ENCODE measurements around the gene ATAD2B. TPM values are rescaled to one million over a fixed set of nuclear protein-coding genes. Genes with fewer than 3 reads are reported as not detected.

Gene ATAD2B
- total and polyA plus RNA-seq, 4 donors, result 4.1 to 77.3 (median 17.0) TPM

DNA sequence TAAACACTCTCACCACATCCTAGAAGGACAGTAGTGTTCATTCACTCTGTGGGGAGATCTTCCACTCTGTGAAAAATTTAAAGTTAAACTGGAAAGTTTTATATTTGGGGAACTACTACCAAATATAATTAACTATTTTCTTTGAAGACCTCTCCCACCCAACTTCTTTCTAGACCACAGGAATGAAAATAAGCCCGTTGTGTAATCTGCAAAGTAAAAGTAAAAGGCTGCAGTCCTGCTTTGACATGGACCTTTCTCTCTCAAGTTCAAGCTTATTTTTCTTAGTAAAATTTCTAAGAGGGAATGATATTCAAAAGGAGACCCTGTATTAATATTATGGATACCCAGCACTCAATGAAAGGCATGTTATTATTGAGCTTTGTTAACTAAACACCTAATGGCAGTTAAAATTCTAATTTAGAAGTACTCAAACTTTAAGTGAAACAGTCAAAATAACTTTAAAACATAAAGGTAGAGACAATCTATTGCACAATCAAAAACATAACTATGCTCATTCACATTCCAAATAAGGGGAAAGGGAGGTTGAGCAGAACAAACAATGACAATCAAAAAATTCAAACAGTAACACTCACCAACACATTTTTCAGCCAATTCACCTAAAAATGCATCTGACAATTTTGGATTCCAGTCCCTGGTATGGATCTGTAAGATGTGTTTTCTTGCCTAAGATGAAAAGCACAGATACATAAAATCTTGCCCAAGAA is 98.5 kb downstream of the ATAD2B start:
- Histone ChIP-seq H3K4me3 (no peak overlapping the region), H3K9ac (ENCODE audit: insufficient read depth in 1 of 2, low read length in 2 of 2) (no peak overlapping the region), H3K4me1 (ENCODE audit: control insufficient read depth in 5 of 5, insufficient read depth in 5 of 5, low read length in 5 of 5) (no peaks in the 10 kb centered on the region), H3K9me3 (ENCODE audit: control insufficient read depth in 4 of 4, insufficient read depth in 3 of 4, low read length in 3 of 4) (no peaks in the 10 kb centered on the region), H3K27me3 (ENCODE audit: control insufficient read depth in 3 of 3, insufficient read depth in 3 of 3, low read length in 2 of 3) (no peaks in the 10 kb centered on the region), H3K27ac (ENCODE audit: low read depth in 1 of 2, low read length in 1 of 2) (no peak overlapping the region), H3K36me3 (ENCODE audit: control insufficient read depth in 4 of 4, insufficient read depth in 4 of 4, low read length in 4 of 4) (peaks cover 0 to 2% (median under 1%) of the 10 kb centered on the region in 4 donors)
- DNase-seq (no peak), ATAC-seq (ENCODE audit: insufficient read depth, low FRiP score) (no peak)
- TF ChIP-seq, protein P1, sequence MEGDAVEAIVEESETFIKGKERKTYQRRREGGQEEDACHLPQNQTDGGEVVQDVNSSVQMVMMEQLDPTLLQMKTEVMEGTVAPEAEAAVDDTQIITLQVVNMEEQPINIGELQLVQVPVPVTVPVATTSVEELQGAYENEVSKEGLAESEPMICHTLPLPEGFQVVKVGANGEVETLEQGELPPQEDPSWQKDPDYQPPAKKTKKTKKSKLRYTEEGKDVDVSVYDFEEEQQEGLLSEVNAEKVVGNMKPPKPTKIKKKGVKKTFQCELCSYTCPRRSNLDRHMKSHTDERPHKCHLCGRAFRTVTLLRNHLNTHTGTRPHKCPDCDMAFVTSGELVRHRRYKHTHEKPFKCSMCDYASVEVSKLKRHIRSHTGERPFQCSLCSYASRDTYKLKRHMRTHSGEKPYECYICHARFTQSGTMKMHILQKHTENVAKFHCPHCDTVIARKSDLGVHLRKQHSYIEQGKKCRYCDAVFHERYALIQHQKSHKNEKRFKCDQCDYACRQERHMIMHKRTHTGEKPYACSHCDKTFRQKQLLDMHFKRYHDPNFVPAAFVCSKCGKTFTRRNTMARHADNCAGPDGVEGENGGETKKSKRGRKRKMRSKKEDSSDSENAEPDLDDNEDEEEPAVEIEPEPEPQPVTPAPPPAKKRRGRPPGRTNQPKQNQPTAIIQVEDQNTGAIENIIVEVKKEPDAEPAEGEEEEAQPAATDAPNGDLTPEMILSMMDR (IDR thresholded peaks at IDR 0.05; ENCODE audit: control extremely low read depth, extremely low read depth), result no peak
- 62 to 71% methylated on average over 1 of the region's 1 CpG for WGBS, 2 donors

DNA sequence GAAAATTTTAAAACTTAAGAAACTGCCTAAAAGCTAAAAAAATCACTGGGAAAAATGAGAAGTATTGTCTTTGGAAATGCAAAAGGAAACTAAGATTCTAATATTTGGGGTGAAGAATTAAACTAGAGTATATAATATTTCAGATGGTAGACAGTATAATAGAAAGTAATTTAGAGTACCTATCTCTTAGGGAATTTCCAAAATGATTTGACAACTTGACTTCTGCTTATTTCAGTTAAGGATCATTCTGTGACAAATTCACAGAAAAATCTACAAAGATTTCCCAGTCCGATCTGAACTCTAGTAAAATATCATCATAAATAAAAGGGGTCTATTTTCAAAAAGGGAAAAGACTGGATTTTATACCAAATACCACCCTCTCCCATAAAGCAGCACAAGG is 99.6 kb downstream of the ATAD2B start:
- TF ChIP-seq, protein P1 (IDR thresholded peaks at IDR 0.05; ENCODE audit: control extremely low read depth, extremely low read depth), result no peak
- WGBS, 2 donors, result 98 to 100% methylated on average over 1 of the region's 1 CpG
- ATAC-seq (ENCODE audit: insufficient read depth, low FRiP score), result no peak

DNA sequence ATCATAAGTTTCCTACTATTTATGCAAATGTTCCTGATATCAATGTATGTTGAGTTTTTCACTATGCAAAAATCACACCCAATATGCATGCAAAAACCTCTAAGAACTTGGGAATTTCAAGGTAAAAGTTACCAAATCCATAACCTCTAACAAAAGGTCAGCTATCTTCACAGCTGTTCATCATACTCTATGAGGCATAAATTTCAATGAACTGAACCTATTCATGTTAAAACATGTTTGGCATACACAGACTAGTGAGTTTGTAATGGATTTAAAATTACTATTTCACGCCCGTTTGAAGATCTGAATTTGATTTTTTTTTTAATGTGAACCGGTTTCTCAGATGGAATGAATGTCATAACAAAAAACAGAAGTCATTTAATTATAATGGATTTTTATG is 100.2 kb downstream of the ATAD2B start:
- Histone ChIP-seq H3K9ac (ENCODE audit: insufficient read depth in 1 of 2, low read length in 2 of 2) (no peak overlapping the region), H3K4me1 (ENCODE audit: control insufficient read depth in 5 of 5, insufficient read depth in 5 of 5, low read length in 5 of 5) (no peaks in the 10 kb centered on the region), H3K4me3 (no peak overlapping the region), H3K9me3 (ENCODE audit: control insufficient read depth in 4 of 4, insufficient read depth in 3 of 4, low read length in 3 of 4) (no peaks in the 10 kb centered on the region), H3K36me3 (ENCODE audit: control insufficient read depth in 4 of 4, insufficient read depth in 4 of 4, low read length in 4 of 4) (peaks cover 2 to 3% (median 2%) of the 10 kb centered on the region in 4 donors), H3K27me3 (ENCODE audit: control insufficient read depth in 3 of 3, insufficient read depth in 3 of 3, low read length in 2 of 3) (no peaks in the 10 kb centered on the region), H3K27ac (ENCODE audit: low read depth in 1 of 2, low read length in 1 of 2) (no peak overlapping the region)
- TF ChIP-seq, protein P1 (IDR thresholded peaks at IDR 0.05; ENCODE audit: control extremely low read depth, extremely low read depth), result no peak
- ATAC-seq (ENCODE audit: insufficient read depth, low FRiP score) (no peak), DNase-seq (no peak)
- 91 to 92% methylated on average over 3 of the region's 3 CpGs for WGBS, 2 donors

More for the DNA sequence above, 99.6 kb downstream of the ATAD2B start:
- H3K27me3 ChIP-seq (ENCODE audit: control insufficient read depth in 3 of 3, insufficient read depth in 3 of 3, low read length in 2 of 3), result no peaks in the 10 kb centered on the region
- H3K9me3 ChIP-seq (ENCODE audit: control insufficient read depth in 4 of 4, insufficient read depth in 3 of 4, low read length in 3 of 4), result no peaks in the 10 kb centered on the region
- H3K9ac ChIP-seq (ENCODE audit: insufficient read depth in 1 of 2, low read length in 2 of 2), result no peak overlapping the region
- H3K4me1 ChIP-seq (ENCODE audit: control insufficient read depth in 5 of 5, insufficient read depth in 5 of 5, low read length in 5 of 5), result no peaks in the 10 kb centered on the region
- no peak overlapping the region for H3K4me3 ChIP-seq
- no peak overlapping the region for H3K27ac ChIP-seq (ENCODE audit: low read depth in 1 of 2, low read length in 1 of 2)
- no peak for DNase-seq
- H3K36me3 ChIP-seq (ENCODE audit: control insufficient read depth in 4 of 4, insufficient read depth in 4 of 4, low read length in 4 of 4), result peaks cover 0 to 3% (median 2%) of the 10 kb centered on the region in 4 donors
